Esophagus squamous epithelium (tissue), 5 donors: ENCODE results near the gene KCTD8. TPM values are rescaled to one million over a fixed set of nuclear protein-coding genes. Genes with fewer than 3 reads are reported as not detected.
"Not testable (repeated sequence)": the region's sequence is repeated elsewhere in the genome, so short reads cannot be mapped to it uniquely, and the experiment has no call there.

Experiments
- DNase-seq: peaks from one replicate; lab custom pipeline; 2025; lab: John Stamatoyannopoulos, UW
- H3K27ac ChIP-seq, 4 donors: fragments of 200-600 bp; sonication (generic); one replicate each; pipeline ENCODE4 v1.5.1; 2016 to 2019; ENCODE audit warnings: mild to moderate bottlenecking in 1 of 4
- H3K27me3 ChIP-seq, 4 donors: fragments of 200-600 bp; sonication (generic); 1 replicate in 3 of 4; 2 replicates in 1 of 4; pipeline versions ENCODE4 v1.5.1 to v1.6.0; 2017 to 2021; ENCODE audit warnings: antibody characterized with exemption in 1 of 4
- H3K36me3 ChIP-seq, 3 donors: fragments of 200-600 bp; sonication (generic); one replicate each; pipeline ENCODE4 v1.5.1; 2016 to 2019
- H3K4me1 ChIP-seq, 3 donors: fragments of 200-600 bp; sonication (generic); one replicate each; pipeline ENCODE4 v1.5.1; 2017 to 2019
- H3K4me3 ChIP-seq, 4 donors: fragments of 200-600 bp; sonication (generic); 1 replicate in 3 of 4; 2 replicates in 1 of 4; pipeline ENCODE4 v1.5.1; 2016 to 2019; ENCODE audit warnings: mild to moderate bottlenecking in 2 of 4, moderate library complexity in 1 of 4
- H3K9me3 ChIP-seq, 3 donors: fragments of 200-600 bp; sonication (generic); one replicate each; pipeline ENCODE4 v1.5.1; 2016 to 2019
- CTCF ChIP-seq, 6 experiments: fragments of 450-650 bp in 4 of 6; fragments of 200-600 bp in 2 of 6; sonication (generic) in 2 of 6; IDR thresholded peaks; one replicate each; pipeline ENCODE4 v1.5.1; 2016 to 2019; ENCODE audit warnings: antibody characterized with exemption in 6 of 6, mild to moderate bottlenecking in 4 of 6, moderate library complexity in 4 of 6
- POLR2A ChIP-seq, 4 donors: fragments of 450-650 bp; IDR thresholded peaks; one replicate each; pipeline ENCODE4 v1.6.1; 2017; ENCODE audit warnings: antibody characterized with exemption in 4 of 4, mild to moderate bottlenecking in 4 of 4, moderate library complexity in 3 of 4
- WGBS, 2 donors: methylation state at CpG; one replicate each; pipeline ENCODE4 v1.1.5; 2018; 5-methylcytosine and 5-hydroxymethylcytosine counted together
- intact Hi-C: fragments of 100-400 bp; cut with DNase I; formaldehyde crosslinking; loops from one replicate; pipeline ENCODE4 v1.15.0; 2022
- total RNA-seq, 4 donors: library from RNA; depleted of rRNA; stranded (reverse); fragments of >200 nt; gene quantifications; one replicate each; pipeline ENCODE4 v1.1.0, GENCODE V29; 2016
- donor health status: DM: yes; HTN: yes; CAD: no.

Gene KCTD8
- total RNA-seq, 4 donors from 2014 or later: 0.45 to 0.95 (median 0.85) TPM; not detected in 1

- Histone ChIP-seq H3K27me3 (no peaks in the 10 kb centered on the region), H3K36me3 (no peaks in the 10 kb centered on the region), H3K4me1 (no peaks in the 10 kb centered on the region), H3K9me3 (peaks cover 0 to 8% (median 0%) of the 10 kb centered on the region in 3 donors), H3K27ac (no peak overlapping the region), H3K4me3 (no peak overlapping the region)
- no peak for DNase-seq
- 78 to 83% methylated on average over 17 of the region's 23 CpGs for WGBS, 2 donors
- no peak for TF ChIP-seq CTCF (IDR thresholded peaks at IDR 0.05)
- no peak for TF ChIP-seq POLR2A (IDR thresholded peaks at IDR 0.05)
- intact Hi-C loops: no loop called here
Observed at GRCh38 chr4:44186096-44186849, 262.3 kb downstream of the KCTD8 start.

GRCh38 chr4:44181491-44182349 lies 266.9 kb downstream of the KCTD8 start:
- H3K4me1 ChIP-seq, H3K4me3 ChIP-seq, H3K27me3 ChIP-seq, H3K36me3 ChIP-seq, DNase-seq, H3K27ac ChIP-seq, intact Hi-C loops: not testable (repeated sequence)
- peaks cover 0 to 11% (median 0%) of the 10 kb centered on the region in 3 donors for H3K9me3 ChIP-seq
- WGBS, 2 donors: 90% methylated on average over 4 of the region's 54 CpGs; no CpG with 5 or more reads in 1 of the 2 donors

- H3K36me3 ChIP-seq, H3K4me1 ChIP-seq, H3K4me3 ChIP-seq, intact Hi-C loops, H3K27ac ChIP-seq, H3K27me3 ChIP-seq, DNase-seq, H3K9me3 ChIP-seq: not testable (repeated sequence)
- no CpG with 5 or more reads among the region's 27 CpGs for WGBS, 2 donors
Observed at GRCh38 chr4:44167766-44168165, 280.8 kb downstream of the KCTD8 start.

GRCh38 chr4:44165938-44166337 lies 282.7 kb downstream of the KCTD8 start:
- 43 to 81% methylated on average over 1 of the region's 1 CpG for WGBS, 2 donors
- DNase-seq: no peak
- TF ChIP-seq CTCF (IDR thresholded peaks at IDR 0.05) (no peak), POLR2A (IDR thresholded peaks at IDR 0.05) (no peak)
- H3K4me1 ChIP-seq: no peaks in the 10 kb centered on the region
- intact Hi-C loops: no loop called here
- no peak overlapping the region for H3K4me3 ChIP-seq
- no peaks in the 10 kb centered on the region for H3K27me3 ChIP-seq
- no peaks in the 10 kb centered on the region for H3K9me3 ChIP-seq
- no peaks in the 10 kb centered on the region for H3K36me3 ChIP-seq
- H3K27ac ChIP-seq: no peak overlapping the region

GRCh38 chr4:44162538-44163270 lies 285.9 kb downstream of the KCTD8 start:
- no peaks in the 10 kb centered on the region for H3K4me1 ChIP-seq
- 56 to 58% methylated on average over 2 of the region's 2 CpGs for WGBS, 2 donors
- no peaks in the 10 kb centered on the region for H3K36me3 ChIP-seq
- DNase-seq: no peak
- H3K9me3 ChIP-seq: no peaks in the 10 kb centered on the region
- no peak overlapping the region for H3K4me3 ChIP-seq
- no peaks in the 10 kb centered on the region for H3K27me3 ChIP-seq
- intact Hi-C loops: no loop called here
- no peak overlapping the region for H3K27ac ChIP-seq
- TF ChIP-seq POLR2A (IDR thresholded peaks at IDR 0.05): no peak
- TF ChIP-seq CTCF (IDR thresholded peaks at IDR 0.05): no peak
